Measurements from ENCODE around the gene SUPT4H1.

The SUPT4H1 gene

DNA sequence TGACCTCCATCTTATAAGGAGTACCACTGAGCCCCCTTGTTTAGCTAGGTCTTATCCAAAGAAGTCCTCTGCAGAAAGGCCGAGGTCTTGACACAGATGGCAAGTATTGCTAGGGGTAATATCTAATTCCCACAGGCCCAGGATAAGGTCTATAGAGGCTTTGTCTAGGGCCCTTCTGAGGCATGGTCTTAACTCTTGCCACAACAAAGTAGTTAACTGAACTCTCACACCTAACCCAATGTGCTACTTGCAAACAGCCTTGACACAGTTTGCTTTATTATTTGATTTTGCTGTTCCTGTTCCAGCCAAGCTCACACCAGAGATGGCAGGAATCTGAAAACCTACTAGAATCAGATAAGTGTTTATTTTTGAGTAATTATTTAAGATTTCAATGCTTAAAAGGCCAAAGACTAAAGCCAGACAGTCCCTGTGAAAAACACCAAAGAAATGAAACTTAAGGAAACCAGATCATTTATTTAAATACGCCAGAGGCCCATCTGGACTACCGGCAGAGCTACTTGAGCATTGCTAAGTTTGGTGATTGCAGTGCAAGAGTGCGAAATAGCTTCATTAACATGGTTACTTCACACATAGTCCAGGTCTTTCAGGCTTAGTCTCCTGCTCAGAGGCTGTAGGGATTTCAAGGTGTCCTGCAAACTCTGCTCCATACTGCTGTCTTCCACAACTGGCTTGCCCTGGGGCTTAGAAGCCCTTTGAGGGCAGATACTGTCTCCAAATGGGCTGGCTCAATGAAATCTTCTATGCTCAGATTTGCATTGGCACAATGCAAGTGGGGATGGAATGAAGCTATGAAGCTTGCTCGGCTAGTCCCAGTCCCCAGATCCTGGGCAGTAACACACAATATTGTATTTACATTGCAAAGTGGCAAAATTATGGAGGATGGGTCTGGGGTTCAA is 28.5 kb upstream of the SUPT4H1 start:
- no peak for DNase-seq (ENCODE audit: low read depth)

DNA sequence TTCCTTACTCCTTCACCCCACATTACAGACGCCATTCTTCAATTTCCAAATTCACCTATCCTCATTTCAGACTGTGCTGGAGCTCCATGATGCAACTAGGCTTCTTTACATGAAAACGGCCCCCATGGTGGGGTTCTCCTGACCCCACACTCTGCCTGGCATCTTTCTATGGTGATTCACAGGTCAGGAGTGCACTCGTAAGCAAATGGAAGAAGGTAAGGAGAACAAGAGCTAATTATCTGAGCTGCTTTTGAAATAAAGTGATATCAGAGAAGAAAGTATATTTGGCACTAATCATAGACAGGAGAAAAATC is 27.5 kb upstream of the SUPT4H1 start:
- DNase-seq (ENCODE audit: low read depth): no peak

DNA sequence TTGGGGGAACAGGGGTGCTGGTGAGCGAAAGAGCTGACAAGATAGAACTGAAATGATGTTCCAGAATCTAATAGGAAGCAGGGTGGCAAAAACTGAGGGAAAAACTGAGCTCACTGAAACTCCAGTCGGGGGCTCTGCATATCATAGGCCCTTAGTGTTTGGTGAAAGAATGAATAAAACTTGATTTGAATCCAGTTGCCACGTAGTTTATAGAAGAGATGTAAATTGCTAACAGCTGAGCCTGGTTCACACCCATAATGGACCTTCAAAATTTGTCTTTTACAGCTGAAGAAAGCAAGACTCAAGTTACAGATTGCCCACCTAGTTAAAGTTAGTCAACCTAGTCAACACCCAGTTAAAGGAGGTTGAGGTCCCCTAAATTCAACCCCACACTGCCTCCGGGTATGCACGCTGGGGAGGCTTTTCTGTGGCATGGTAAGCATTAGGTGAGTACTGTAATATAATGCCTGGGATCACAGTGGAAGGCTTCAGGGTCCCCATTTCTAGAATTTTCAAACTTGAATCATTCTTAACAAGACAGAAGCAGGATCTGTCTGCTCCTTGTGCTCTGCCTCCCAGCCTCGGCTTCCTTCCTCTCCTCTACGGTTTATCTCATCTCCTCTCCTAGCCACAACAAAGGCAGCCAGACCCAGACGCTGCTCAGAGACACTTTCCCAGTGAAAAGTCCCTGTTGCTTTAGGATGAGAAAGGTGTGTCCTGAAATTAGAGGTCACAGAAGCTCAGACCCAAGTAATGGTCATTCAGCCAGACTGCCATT is 26.9 kb upstream of the SUPT4H1 start:
- no peak for DNase-seq (ENCODE audit: low read depth)

DNA sequence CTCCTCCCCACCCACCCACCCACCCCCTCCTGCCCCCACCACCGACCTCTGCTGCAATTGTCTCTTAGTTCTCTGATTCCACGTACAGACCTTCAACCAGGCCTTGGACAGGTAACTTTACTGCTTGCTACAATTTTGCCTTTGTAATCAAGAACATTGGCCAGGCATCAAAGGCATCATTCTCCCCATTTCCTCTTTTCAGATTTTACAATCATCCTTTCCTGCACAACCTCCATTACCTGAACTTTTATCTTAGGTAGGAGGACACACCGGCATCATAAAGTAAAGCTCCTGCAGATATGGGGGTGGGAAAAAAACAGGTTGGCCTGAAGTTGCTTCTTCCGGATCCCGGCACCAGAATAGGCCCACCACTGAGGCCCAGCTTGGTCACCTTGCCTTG is 25.7 kb upstream of the SUPT4H1 start:
- no peak for DNase-seq (ENCODE audit: low read depth)

DNA sequence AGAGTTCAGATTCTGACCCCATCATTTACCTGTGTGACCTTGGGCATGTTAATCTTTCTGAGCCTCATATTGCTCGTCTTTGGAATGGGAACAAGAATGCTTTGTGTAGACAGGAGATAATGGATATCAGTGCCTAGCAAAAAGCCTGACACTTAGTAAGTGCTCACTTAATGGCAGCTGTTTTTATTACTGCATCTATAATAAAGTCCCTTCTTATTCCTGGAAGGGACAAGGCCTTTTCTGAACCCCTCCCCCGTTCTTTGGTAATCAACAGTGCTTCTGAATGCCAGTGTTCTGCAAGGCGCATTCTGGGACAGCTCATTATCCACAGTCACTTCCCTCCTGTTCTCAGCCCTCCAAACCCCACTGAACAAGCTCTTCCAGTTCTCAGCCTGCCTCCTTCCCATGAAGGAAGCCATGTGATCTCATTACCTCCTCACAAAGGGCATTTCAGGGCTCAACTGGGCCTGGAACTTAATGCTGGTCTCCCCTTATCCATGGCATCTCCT is 25.1 kb upstream of the SUPT4H1 start:
- no peak for DNase-seq (ENCODE audit: low read depth)

DNA sequence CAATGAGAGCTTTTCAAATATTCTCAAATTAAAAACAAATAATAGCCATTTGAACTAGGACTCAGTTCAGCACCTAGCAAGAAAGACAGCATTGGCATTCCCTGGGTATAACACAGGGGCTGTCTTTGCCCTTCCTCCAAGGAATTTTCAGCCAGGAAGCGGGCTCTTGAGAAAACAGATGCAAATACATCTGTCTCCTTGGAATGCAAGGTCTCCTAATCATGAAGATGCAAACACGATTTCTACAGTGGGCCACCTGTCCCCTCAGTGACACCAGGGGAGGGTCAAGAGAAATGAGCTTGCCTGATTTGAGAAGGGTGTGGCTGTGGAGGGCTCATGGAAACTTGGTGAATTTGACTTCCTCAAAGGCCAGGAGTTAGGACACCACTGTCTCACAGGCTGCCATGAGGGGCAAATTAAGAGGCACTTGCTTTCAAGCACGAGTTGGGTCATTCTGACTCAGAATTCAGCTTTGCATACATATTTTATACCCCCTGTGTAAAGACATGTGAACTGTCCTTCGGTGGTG is 24.5 kb upstream of the SUPT4H1 start:
- DNase-seq (ENCODE audit: low read depth): no peak

DNA sequence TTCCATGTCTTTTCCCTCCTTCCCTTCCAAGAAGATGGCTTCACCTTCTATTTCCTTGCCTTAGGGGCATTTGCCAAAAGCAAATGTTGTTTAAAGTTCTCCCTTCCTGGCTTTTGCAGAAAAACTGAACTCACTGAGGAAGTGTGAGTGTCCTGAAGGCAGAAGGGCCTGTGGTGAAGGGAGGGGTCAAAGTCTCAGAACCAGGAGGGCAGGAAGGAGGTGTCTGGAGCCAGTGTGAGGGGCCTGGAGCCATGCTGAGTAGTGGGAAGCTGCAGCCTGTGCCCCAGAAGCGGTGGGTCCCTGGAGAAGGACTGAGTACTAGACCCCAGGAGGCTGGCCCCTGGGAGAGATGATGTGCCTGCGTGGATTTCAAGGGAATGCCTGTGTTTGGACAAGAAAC is 23.8 kb upstream of the SUPT4H1 start:
- DNase-seq (ENCODE audit: low read depth): no peak

DNA sequence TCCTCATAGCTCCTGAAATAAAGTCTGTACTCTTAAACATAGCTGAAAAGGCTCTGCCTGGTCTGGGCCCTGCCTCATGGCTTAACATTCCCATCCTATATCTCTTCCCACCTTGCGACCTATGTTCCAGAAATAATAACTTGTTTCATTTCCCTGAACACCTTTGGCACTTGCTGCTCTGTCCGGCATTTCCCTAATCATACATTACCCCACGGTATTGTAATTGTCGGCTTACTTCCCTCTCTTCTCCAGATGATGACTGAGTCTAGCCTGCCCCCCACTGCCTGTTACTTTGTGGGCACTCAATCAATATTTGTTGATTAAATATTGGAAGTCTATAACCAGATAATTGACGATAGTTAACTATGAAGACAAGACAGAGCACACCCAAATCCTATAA is 23.3 kb upstream of the SUPT4H1 start:
- no peak for DNase-seq (ENCODE audit: low read depth)

DNA sequence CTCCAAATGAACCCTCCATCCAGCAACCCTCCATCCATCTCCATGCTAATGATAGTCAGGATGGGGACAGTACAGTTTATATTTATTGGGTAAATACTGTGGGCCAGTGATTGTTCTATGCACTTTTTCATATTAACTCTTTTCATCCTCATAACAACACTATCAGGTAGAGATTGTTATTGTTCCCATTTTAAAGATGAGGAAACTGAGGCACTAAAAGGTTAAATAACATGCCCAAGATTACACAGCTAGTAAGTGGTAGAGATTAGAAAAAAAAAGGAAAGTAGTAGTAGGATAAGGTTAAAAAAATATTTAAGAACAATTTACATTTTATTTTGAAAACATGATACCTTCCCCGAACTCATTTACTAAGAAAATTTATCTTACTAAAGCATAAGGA is 21.9 kb upstream of the SUPT4H1 start:
- no peak for DNase-seq (ENCODE audit: low read depth)

DNA sequence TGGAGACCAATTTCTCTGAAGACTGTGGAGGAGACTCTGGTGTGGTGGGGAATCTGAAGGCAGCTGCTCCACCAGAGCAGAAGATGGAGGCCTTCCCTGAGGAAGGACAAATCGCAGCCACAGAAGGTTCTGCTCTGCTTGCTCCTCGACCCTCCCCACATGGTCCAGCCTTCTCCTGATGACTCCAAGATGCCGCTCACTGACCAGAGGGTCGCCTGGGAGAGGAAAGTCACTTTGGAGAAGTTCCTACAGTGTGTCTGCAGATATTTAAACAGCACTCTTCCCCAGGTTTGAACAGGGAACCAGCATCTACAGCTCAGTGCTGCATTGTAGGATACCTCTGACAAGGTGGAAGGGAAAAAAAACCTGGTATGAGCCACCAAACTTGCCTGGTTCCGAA is 21.0 kb upstream of the SUPT4H1 start:
- DNase-seq (ENCODE audit: low read depth): no peak

DNA sequence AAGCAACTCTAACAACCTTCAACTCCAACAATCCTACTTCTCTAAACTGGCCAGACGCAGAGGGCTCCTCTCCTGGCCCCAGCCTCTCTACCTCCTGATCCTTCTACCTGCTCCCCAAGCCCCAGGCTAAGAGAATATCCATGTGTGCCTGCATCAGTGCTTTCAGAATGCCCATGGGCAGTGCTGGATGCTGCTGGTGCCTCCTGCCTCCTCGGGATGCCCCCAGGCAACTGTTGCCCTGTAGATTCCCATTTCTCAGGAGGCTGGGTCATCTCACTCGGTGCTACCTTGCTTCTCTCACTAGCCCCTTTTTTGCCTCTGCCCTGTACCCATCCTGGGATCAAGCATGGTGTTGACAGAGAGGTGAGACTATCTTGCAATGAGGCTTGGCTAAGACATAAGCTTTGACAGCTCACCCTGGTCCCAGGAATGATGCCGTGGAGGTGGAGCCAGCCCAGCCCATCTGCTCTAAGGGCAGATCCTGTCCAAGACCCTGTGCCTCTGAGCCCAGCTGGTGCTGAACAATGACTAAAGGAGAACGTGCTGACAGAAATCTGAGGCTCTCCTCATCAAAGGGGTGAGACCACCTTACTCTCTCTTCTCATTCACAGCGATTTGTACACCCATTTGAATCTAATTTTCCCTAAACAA is 19.4 kb upstream of the SUPT4H1 start:
- no peak for DNase-seq (ENCODE audit: low read depth)

DNA sequence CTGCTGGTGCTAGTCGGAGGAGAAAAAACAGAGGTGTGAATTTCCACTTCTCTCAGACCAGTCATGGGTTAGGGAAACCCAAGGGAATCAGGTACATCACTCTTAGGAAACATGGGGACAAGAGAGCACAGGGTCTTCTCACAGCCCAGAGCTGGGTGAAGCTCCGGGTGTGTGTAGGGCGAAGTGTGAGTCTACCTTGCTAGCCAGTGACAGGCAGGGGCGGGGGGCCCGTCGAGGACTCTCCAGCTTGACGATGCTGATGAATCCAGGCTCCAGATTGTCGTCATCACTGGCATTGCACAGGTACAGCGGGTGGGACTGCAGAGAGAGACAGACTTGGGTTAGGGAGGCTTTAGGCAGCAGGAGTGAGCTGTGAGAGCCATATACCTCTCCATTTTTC is 18.7 kb upstream of the SUPT4H1 start:
- DNase-seq (ENCODE audit: low read depth): no peak

DNA sequence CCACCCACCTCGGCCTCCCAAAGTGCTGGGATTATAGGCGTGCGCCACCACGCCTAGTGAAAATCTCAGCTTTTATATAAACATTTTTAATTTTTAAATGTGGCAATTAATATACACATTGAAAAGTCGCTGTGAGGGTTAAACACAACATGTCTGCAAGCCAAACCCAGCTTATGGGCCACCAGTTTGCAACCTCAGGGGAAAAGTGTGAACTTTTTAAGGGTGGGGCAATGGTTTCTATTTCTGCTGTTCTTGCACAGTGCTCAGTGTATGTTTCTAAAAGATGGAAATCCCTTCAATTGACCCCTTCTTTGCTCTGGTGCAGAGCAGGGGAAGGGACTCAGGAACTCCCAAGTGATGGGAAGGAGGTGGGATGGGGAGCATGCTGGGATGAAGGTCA is 18.3 kb upstream of the SUPT4H1 start:
- DNase-seq (ENCODE audit: low read depth): no peak

DNA sequence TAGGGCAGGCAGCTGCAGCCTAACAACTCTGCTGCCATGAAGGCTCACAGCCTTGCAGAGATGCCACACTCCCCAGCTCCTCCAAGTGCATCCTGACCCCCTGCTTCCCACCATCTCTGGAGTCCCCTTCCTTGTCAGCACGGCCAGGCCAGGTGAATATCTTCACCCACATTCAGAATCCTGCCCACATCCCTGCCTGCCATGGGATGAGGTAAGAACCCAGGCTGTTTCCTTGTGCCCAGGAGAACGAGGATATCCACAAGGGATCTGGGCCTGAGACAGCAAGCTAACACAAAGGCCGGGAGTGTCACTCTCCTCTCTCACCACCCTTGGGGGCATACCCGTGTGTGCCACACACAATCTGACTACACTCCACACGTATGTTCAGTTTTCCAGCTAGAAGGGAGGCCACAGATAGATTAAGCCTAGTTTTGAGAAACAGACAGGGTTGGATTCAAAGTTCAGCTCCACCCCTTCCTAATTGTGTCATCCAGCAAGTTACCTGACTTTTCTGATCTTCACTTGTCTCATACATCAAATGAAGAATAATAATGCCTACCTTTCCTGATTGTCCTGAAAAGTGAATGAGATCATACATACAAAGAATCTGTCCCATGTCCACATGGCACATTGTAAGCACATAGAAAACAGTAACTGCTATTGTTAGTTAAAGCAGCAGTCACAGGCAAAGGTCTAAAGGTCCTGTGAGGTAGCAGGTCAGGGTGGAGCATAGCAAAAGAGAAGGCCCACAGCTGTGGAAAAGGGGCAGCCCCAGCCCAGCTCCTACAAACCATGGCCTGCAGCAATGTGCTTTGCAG is 17.4 kb upstream of the SUPT4H1 start:
- no peak for DNase-seq (ENCODE audit: low read depth)

DNA sequence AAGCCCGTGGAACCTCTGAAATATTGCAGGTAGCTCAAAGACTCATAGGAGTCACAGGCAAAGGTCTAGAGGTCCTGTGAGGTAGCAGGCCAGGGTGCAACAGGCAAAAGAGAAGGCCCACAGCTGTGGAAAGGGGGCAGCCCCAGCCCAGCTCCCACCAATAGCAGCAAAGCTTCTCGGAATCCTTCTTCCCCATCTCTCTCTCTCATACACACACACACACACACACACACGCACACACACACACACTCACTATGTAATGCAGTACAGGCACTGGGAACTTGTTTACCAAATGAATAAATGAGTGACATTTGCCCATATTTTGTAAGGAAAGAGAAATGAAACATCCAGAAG is 16.8 kb upstream of the SUPT4H1 start:
- no peak for DNase-seq (ENCODE audit: low read depth)

DNA sequence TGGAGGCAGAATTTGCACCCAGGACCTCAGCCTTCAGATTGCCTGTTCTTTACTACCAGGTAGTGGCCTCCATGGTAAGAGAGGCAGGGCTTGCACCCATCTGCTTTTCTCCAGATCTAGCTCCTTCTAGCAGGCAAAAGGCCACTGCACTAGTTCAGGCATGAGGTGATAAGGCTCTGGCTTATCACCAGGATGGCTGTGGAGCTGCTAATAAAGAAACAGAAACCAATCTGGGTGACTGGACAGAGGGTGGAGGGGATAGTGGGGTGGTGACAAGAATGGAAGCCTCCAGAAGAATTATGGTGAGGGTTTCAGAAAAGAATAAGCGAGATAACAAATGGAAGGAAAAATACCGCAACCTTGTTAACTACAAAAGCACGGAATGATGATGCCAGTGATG is 15.5 kb upstream of the SUPT4H1 start:
- DNase-seq (ENCODE audit: low read depth): no peak

DNA sequence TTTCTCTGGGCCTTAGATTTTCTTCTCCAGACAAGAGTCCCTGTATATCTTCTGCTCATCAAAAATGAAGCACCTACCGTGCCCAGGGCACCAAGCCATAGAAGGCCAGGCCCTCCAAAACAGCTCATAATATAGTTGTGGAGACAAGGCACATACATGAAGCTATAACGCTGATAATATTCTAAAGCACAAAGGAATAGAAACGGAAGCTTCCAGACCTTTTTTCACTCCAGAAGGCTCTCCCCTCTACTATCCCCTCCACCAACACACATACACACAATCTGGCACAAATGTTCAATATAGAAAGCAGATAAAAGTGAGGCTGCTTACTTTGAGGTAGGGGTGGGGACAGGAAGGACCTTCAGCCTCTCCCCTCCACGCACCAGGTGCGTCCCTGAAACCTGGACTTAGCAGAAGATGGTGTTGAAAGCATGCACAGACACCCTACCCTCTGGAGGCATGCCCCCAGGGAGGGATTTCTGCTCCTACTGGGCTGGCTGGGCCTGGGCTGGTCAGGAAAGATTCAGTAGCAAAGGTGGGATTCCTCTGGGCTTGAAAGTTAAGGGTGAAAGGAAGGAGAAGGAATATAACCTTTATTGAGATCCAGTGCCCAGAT is 14.1 kb upstream of the SUPT4H1 start:
- no peak for DNase-seq (ENCODE audit: low read depth)

DNA sequence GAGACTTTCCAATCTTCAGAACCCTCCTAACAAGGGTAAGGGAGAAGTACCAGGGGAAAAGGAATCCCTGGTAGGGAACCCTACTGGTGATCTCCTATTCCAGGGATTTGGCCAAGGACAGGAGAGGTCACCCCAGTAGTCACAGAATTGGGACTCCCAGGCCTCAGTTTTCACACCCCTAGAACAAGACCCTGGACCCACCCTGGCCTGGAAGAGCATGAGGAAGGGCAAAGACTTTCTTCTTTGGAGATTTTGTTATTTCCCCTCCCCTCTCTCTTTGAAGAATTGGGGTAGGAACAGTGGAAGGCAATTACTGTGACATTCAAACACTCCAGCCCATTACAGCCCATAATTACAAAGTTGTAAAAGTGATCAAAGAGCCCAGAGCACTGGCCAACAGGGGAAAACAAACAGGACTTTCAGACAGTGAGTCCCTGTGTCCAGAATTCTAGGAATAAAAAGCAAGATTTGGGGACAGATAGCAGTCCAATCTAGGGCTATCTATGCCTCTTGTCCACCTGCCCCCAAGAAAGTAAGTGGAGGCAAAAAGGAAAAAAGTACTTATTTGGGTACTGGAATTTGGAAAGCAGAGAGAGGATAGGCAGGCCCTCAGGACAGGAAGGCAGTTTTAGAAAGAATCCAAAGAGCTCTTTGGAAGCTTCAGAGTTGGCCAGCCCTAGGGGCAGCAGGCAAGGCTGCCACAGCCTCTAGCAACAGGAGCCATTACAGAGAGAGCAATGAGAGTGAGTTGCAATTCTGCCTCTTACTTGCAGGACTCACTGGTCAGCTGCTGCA is 13.4 kb upstream of the SUPT4H1 start:
- no peak for DNase-seq (ENCODE audit: low read depth)

DNA sequence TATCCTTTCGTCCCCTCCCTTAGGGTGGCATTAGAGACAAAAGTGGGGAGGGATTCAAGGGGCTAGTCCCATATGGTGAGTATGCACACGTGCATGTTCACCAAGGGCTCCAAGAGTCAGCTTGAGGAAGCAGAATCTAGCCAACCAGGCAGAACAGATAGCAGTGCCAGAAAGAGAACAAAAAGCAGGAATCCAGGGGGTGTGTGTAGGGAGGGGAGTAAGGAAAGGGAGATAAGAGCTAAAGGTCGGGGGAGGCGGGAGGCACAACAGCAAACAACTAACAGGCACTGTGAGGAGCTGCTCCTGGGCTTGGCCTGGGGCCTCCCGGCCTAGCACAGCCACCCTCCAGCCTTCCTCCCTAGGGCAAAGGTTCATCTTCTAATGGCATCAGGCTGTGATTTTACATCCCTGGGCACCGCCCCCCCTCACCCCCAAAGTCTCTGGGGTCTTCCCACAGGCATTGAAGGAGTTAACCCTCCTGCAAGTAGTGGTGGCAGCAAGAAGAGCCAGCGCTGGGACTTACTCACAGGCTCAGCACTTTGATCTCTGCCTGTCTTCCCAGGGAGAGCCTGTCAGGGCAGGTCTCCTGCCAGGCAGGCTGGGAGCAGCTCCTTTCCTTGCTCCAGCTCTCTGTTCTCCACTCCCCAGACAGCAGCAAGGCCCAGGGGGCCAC is 12.4 kb upstream of the SUPT4H1 start:
- no peak for DNase-seq (ENCODE audit: low read depth)
